Vagina (tissue), 2 donors: ENCODE data around the gene MRPL18. TPM values are rescaled to one million over a fixed set of nuclear protein-coding genes. Genes with fewer than 3 reads are reported as not detected.

Source experiments
- DNase-seq, 2 donors: peaks; one replicate each; pipeline ENCODE4 v3.0.0-alpha.2; 2017; ENCODE audit errors: extremely low spot score in 2 of 2
- H3K27ac ChIP-seq: fragments of 200-600 bp; sonication (generic); one replicate; pipeline ENCODE4 v1.5.1; 2019
- H3K27me3 ChIP-seq: fragments of 200-600 bp; sonication (generic); one replicate; pipeline ENCODE4 v1.5.1; 2019
- H3K36me3 ChIP-seq, 2 donors: fragments of 200-600 bp; sonication (generic); one replicate each; pipeline ENCODE4 v1.5.1; 2017 to 2019
- H3K4me1 ChIP-seq: fragments of 200-600 bp; sonication (generic); one replicate; pipeline ENCODE4 v1.5.1; 2019
- H3K4me3 ChIP-seq, 2 donors: fragments of 200-600 bp; sonication (generic); 1 replicate in 1 of 2; 2 replicates in 1 of 2; pipeline ENCODE4 v1.5.1; 2016 to 2019
- H3K9me3 ChIP-seq: fragments of 200-600 bp; sonication (generic); one replicate; pipeline ENCODE4 v1.5.1; 2019
- CTCF ChIP-seq, 3 experiments: fragments of 450-650 bp in 2 of 3; fragments of 200-600 bp in 1 of 3; sonication (generic) in 1 of 3; IDR thresholded peaks; one replicate each; pipeline ENCODE4 v1.5.1; 2017 to 2019; ENCODE audit warnings: antibody characterized with exemption in 3 of 3, mild to moderate bottlenecking in 2 of 3, moderate library complexity in 2 of 3
- POLR2A ChIP-seq, 2 donors: fragments of 450-650 bp; IDR thresholded peaks; one replicate each; pipeline ENCODE4 v1.6.1; 2017; ENCODE audit warnings: antibody characterized with exemption in 2 of 2, mild to moderate bottlenecking in 2 of 2, moderate library complexity in 2 of 2
- POLR2AphosphoS5 ChIP-seq, 2 donors: sonication (generic); formaldehyde crosslinking; IDR thresholded peaks; one replicate each; pipeline ENCODE4 v1.9.0; 2017; ENCODE audit warnings: antibody characterized with exemption in 2 of 2, mild to moderate bottlenecking in 2 of 2, low read depth in 1 of 2; ENCODE audit not compliant: insufficient read depth in 1 of 2
- intact Hi-C: fragments of 100-400 bp; cut with DNase I; formaldehyde crosslinking; loops from one replicate; pipeline ENCODE4 v1.15.1; 2023
- total RNA-seq: library from RNA; depleted of rRNA; stranded (reverse); fragments of >200 nt; gene quantifications from one replicate; pipeline ENCODE4 v1.2.3, GENCODE V29; 2016

Gene MRPL18
- total RNA-seq, 1 donor from 2014 or later: 58.7 TPM

GRCh38 chr6:159753081-159753872, 37.0 kb upstream of the MRPL18 start:
- Histone ChIP-seq H3K9me3 (no peaks in the 10 kb centered on the region), H3K4me1 (no peaks in the 10 kb centered on the region), H3K4me3 (no peak overlapping the region), H3K36me3 (peaks cover 0 to 78% of the 10 kb centered on the region in 2 donors), H3K27ac (no peak overlapping the region), H3K27me3 (no peaks in the 10 kb centered on the region)
- intact Hi-C loops: no loop called here
- no peak for DNase-seq
- TF ChIP-seq POLR2A (IDR thresholded peaks at IDR 0.05): no peak
- TF ChIP-seq POLR2AphosphoS5 (IDR thresholded peaks at IDR 0.05; ENCODE audit: insufficient read depth in 1 of 2, low read depth in 1 of 2): no peak
- TF ChIP-seq CTCF (IDR thresholded peaks at IDR 0.05): no peak

- Histone ChIP-seq H3K27me3 (no peaks in the 10 kb centered on the region), H3K4me3 (no peak overlapping the region), H3K4me1 (no peaks in the 10 kb centered on the region), H3K36me3 (peaks cover 0 to 76% of the 10 kb centered on the region in 2 donors), H3K9me3 (no peaks in the 10 kb centered on the region), H3K27ac (no peak overlapping the region)
- TF ChIP-seq POLR2AphosphoS5 (IDR thresholded peaks at IDR 0.05; ENCODE audit: insufficient read depth in 1 of 2, low read depth in 1 of 2) (no peak), POLR2A (IDR thresholded peaks at IDR 0.05) (no peak), CTCF (IDR thresholded peaks at IDR 0.05) (no peak)
- no peak for DNase-seq
- intact Hi-C loops: no loop called here
These were observed 35.9 kb upstream of the MRPL18 start for GRCh38 chr6:159754401-159754800.

DNA sequence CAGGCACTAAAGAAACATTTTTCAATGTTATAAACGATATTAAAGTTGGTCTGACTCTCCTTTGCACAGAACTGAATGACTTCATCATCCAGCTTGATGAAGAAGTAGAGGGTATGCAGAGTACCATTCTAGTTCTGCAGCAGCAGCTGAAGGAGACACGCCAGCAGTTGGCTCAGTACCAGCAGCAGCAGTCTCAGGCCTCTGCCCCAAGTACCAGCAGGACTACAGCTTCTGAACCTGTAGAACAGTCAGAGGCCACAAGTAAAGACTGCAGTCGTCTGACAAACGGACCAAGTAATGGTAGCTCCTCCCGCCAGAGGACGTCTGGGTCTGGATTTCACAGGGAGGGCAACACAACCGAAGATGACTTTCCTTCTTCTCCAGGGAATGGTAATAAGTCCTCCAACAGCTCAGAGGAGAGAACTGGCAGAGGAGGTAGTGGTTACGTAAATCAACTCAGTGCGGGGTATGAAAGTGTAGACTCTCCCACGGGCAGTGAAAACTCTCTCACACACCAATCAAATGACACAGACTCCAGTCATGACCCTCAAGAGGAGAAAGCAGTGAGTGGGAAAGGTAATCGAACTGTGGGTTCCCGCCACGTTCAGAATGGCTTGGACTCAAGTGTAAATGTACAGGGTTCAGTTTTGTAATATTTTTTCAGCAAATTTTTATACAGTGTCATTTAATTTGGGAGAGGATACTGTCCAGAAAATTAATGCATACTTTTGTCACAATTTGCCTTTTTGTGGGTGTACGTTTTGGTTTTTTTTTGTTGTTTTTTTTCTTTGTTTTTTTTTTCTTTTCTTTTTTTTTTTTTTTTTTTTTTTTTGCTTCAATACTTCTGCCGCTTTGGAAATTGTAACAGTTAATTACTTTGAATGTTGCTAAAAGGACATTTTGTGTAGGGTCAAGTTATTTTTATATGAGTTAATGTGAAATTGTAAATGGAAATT, 35.0 kb upstream of the MRPL18 start:
- intact Hi-C loops: no loop called here
- Histone ChIP-seq H3K27me3 (no peaks in the 10 kb centered on the region), H3K36me3 (peaks cover 0 to 68% of the 10 kb centered on the region in 2 donors), H3K27ac (no peak overlapping the region), H3K4me3 (no peak overlapping the region), H3K4me1 (peaks cover 2% of the 10 kb centered on the region), H3K9me3 (no peaks in the 10 kb centered on the region)
- DNase-seq: no peak
- TF ChIP-seq POLR2AphosphoS5 (IDR thresholded peaks at IDR 0.05; ENCODE audit: insufficient read depth in 1 of 2, low read depth in 1 of 2) (no peak), POLR2A (IDR thresholded peaks at IDR 0.05) (no peak), CTCF (IDR thresholded peaks at IDR 0.05) (no peak)

DNA sequence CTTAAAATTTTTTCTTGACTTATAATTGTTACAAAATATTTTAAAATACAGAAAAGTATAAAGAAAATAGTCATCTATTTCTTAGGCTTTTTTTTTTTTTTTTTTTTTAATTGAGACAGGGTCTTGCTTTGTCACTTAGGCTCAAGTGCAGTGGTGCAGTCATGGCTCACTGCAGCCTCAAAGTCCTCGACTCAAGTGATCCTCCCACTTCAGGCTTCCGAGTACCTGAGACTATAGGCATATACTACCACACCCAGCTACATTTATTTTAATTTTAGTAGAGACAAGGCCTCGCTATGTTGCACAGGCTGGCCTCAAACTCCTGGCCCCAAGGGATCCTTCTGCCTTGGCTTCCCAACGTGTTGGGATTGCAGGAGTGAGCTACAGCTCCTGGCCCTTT, 33.8 kb upstream of the MRPL18 start:
- intact Hi-C loops: no loop called here
- no peak for DNase-seq
- Histone ChIP-seq H3K27me3 (no peaks in the 10 kb centered on the region), H3K27ac (no peak overlapping the region), H3K4me3 (no peak overlapping the region), H3K36me3 (peaks cover 0 to 63% of the 10 kb centered on the region in 2 donors), H3K4me1 (peaks cover 15% of the 10 kb centered on the region), H3K9me3 (no peaks in the 10 kb centered on the region)
- no peak for TF ChIP-seq CTCF (IDR thresholded peaks at IDR 0.05)
- no peak for TF ChIP-seq POLR2AphosphoS5 (IDR thresholded peaks at IDR 0.05; ENCODE audit: insufficient read depth in 1 of 2, low read depth in 1 of 2)
- no peak for TF ChIP-seq POLR2A (IDR thresholded peaks at IDR 0.05)
